Esophagus squamous epithelium (tissue), 4 donors: ENCODE data around the gene MAD1L1.

Source experiments
- POLR2A ChIP-seq, 4 donors: fragments of 450-650 bp; IDR thresholded peaks; one replicate each; pipeline ENCODE4 v1.6.1; 2017; ENCODE audit warnings: antibody characterized with exemption in 4 of 4, mild to moderate bottlenecking in 4 of 4, moderate library complexity in 3 of 4
- TF ChIP-seq, protein P1 (sequence below), 6 experiments: fragments of 450-650 bp in 4 of 6; fragments of 200-600 bp in 2 of 6; sonication (generic) in 2 of 6; IDR thresholded peaks; one replicate each; pipeline ENCODE4 v1.5.1; 2016 to 2019; ENCODE audit warnings: antibody characterized with exemption in 6 of 6, mild to moderate bottlenecking in 4 of 6, moderate library complexity in 4 of 6

DNA sequence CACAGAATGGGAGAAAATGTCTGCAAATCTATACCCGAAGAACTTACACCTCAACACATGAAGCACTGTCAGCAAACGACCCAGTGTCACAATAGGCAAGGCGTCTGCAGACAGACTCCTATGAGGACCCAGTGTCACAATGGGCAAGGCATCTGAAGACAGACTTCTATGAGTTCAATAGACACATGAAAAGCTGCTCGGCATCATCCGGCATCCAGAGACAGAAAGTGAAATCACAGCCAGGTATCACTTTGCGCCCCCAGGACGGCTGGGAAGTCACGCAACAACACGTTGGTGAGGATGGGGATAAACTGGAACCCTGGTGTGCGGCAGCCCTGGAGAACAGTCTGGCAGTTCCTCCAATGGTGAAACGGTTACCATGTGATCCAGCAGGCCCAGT lies 289.4 kb downstream of the MAD1L1 start:
- TF ChIP-seq, protein P1, sequence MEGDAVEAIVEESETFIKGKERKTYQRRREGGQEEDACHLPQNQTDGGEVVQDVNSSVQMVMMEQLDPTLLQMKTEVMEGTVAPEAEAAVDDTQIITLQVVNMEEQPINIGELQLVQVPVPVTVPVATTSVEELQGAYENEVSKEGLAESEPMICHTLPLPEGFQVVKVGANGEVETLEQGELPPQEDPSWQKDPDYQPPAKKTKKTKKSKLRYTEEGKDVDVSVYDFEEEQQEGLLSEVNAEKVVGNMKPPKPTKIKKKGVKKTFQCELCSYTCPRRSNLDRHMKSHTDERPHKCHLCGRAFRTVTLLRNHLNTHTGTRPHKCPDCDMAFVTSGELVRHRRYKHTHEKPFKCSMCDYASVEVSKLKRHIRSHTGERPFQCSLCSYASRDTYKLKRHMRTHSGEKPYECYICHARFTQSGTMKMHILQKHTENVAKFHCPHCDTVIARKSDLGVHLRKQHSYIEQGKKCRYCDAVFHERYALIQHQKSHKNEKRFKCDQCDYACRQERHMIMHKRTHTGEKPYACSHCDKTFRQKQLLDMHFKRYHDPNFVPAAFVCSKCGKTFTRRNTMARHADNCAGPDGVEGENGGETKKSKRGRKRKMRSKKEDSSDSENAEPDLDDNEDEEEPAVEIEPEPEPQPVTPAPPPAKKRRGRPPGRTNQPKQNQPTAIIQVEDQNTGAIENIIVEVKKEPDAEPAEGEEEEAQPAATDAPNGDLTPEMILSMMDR (IDR thresholded peaks at IDR 0.05), result no peak
- TF ChIP-seq POLR2A (IDR thresholded peaks at IDR 0.05), result no peak
